Gastroesophageal sphincter (tissue), 3 donors: ENCODE results near the gene ZBTB21.

Experiments
- EP300 ChIP-seq: sonication (generic); formaldehyde crosslinking; IDR thresholded peaks from one replicate; pipeline ENCODE4 v1.6.1; 2017; ENCODE audit warnings: antibody characterized with exemption, mild to moderate bottlenecking
- POLR2A ChIP-seq, 2 donors: fragments of 450-650 bp; IDR thresholded peaks; one replicate each; pipeline ENCODE4 v1.6.1; 2017; ENCODE audit warnings: antibody characterized with exemption in 2 of 2, mild to moderate bottlenecking in 2 of 2, moderate library complexity in 1 of 2
- POLR2AphosphoS5 ChIP-seq: sonication (generic); formaldehyde crosslinking; IDR thresholded peaks from one replicate; pipeline ENCODE4 v1.6.1; 2017; ENCODE audit warnings: antibody characterized with exemption
- TF ChIP-seq, protein P1 (sequence below), 4 experiments: fragments of 200-600 bp in 2 of 4; fragments of 450-650 bp in 2 of 4; sonication (generic) in 1 of 4; IDR thresholded peaks; one replicate each; pipeline ENCODE4 v1.5.1; 2017 to 2019; ENCODE audit warnings: antibody characterized with exemption in 4 of 4, mild to moderate bottlenecking in 2 of 4, moderate library complexity in 2 of 4

DNA sequence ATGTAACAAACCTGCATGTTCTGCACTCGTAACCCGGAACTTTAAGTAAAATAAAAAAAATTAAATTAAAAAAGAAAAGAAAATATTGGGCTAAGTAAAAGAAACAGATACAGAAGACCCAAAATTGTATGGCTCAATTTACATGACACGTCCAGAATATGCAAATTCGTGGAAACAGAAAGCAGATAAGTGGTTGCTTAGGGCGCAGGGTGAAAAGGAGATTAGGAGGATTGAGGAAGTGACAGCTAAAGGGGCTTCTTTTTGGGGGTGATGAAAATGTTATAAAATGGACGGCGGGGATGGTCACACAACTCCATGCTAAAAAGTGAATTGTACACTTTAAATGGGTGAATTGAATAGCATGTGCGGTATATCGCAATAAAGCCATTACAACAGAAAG is 27.4 kb upstream of the ZBTB21 start:
- TF ChIP-seq POLR2AphosphoS5: no peak
- TF ChIP-seq, protein P1, sequence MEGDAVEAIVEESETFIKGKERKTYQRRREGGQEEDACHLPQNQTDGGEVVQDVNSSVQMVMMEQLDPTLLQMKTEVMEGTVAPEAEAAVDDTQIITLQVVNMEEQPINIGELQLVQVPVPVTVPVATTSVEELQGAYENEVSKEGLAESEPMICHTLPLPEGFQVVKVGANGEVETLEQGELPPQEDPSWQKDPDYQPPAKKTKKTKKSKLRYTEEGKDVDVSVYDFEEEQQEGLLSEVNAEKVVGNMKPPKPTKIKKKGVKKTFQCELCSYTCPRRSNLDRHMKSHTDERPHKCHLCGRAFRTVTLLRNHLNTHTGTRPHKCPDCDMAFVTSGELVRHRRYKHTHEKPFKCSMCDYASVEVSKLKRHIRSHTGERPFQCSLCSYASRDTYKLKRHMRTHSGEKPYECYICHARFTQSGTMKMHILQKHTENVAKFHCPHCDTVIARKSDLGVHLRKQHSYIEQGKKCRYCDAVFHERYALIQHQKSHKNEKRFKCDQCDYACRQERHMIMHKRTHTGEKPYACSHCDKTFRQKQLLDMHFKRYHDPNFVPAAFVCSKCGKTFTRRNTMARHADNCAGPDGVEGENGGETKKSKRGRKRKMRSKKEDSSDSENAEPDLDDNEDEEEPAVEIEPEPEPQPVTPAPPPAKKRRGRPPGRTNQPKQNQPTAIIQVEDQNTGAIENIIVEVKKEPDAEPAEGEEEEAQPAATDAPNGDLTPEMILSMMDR (IDR thresholded peaks at IDR 0.05): no peak
- TF ChIP-seq POLR2A (IDR thresholded peaks at IDR 0.05): no peak
- TF ChIP-seq EP300: no peak
